GM18499 (cell line): ENCODE results near the gene HS6ST3.
"Not testable (repeated sequence)": the region's sequence is repeated elsewhere in the genome, so short reads cannot be mapped to it uniquely, and the experiment has no call there.

Experiments used
- ATAC-seq: cut with Tn5 transposase; IDR thresholded peaks from one replicate; pipeline ENCODE4 v1.9.1; 2021; ENCODE audit warnings: moderate number of reproducible peaks; ENCODE audit not compliant: insufficient read depth, unreplicated experiment

HS6ST3 gene

DNA sequence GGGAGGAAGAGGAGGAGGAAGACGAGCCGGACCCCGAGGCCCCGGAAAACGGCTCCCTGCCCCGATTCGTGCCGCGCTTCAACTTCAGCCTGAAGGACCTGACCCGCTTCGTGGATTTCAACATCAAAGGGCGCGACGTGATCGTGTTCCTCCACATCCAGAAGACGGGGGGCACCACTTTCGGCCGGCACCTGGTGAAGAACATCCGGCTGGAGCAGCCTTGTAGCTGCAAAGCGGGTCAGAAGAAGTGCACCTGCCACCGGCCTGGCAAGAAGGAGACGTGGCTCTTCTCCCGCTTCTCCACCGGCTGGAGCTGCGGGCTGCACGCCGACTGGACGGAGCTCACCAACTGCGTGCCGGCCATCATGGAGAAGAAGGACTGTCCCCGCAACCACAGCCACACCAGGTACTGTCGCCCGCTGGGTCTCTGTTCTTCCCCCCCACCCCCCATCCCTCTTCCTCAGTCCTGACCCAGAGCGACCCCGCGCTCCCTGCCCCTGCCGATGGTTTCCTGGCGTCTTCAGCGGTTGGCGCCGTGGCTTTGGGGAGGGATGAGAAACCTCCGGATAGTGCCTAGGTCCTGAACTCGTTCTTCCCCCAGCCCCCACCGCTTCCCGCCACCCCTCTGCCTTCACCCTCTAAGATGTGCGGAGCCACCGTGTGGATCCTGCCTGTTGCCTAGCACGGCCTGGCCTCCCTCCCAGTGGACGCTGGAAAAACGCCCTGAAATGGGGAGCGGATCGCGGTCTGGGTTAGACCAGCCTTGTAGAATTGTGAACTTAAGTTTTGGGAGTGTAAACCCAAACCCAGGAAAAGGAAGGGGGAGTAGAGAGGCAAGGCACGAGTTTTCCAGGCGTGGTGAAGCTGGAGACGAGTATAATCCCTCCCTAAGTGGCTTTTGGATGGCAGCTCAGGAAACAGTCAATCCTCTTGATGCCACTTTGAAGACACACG is 1.5 kb downstream of the HS6ST3 start:
- no peak for ATAC-seq

DNA sequence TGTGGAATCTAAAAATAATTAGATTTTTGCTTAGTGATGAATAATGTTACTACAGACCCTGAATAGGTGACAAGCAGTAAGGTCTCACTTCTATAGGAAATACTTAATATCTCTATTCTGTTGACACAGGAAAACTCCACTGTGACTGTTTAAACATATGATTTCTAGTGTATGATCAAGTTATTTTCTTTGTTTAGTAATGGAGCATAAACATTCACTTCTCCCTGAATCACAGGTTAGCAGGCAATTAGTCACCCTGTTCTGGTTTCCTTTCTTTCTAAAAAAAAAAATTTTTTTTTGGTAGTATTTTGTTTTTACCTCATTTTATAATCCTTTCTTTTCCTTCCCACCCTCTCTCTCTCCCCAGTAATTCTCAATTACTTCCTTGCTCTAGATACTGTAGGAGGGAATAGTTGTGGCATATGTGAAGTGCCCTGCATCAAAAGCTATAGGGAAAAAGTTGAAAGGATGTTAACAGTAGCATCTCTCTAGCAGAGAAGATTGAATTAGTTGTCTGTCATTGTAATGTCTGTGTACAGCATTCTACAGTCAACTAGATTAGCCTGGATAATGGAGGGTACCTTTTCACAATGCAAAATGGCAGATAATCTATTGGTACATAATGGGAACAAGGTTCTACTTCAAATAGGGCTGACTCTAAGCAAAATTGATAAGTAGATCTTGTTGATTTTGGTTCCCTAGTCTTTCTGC is 3.5 kb downstream of the HS6ST3 start:
- ATAC-seq = no peak

DNA sequence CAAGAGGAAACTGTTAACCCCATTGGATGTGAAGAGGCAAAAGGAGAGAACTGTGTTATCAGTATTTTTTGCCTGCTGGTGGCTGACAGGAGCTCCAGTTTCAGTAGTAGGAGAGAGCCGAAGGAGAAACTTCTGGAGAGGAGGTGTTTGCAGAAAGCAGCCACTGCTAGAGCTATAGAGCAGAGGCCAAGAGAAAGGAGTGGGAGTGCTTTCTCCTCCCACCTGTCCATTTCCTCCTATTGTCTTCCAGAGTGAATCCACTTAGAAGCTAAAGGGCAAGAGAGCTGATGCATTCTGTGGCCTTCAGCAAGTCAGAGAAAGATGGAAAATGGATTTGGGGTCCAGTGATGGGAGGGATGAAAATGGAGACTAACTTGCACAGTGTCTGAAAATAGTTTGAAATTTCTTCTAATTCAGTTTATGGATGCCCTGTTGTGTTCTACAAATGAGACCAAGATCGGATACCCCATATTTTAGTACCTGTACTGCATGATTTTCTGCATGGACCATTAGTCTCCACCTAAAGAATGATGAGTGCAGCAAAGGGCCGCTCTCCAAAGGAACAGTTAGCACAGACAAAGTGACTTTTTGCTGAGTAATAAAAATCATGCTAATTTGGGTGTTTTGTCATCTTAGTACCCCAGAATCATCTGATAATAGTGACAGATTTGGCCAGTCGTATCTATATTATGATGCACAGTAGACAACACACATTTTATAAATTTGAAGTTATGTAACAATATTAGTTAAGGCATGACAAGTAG is 10.7 kb downstream of the HS6ST3 start:
- ATAC-seq = no peak

- no peak for ATAC-seq
Observed at GRCh38 chr13:96104516-96104915, 14.6 kb downstream of the HS6ST3 start.

DNA sequence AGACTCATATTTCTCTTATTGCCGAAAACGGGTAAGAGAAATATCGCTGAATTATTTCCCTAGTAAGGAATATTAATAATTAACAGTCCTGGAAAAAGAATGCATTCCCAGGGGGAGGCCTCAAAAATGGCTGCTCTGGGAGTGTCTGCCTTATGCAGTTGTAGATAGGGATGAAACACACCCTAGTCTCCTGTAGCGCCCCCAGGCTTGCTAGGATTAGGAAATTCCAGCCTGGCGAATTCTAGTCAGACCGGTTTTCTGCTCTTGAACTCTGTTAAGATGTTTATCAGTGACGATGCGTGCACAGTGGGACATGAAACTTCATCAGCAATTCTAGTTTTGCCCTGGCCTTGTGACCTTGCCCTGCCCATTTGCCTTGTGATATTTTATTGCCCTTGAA is 18.2 kb downstream of the HS6ST3 start:
- ATAC-seq = not testable (repeated sequence)

GRCh38 chr13:96109125-96109524 is 19.2 kb downstream of the HS6ST3 start:
- no peak for ATAC-seq

DNA sequence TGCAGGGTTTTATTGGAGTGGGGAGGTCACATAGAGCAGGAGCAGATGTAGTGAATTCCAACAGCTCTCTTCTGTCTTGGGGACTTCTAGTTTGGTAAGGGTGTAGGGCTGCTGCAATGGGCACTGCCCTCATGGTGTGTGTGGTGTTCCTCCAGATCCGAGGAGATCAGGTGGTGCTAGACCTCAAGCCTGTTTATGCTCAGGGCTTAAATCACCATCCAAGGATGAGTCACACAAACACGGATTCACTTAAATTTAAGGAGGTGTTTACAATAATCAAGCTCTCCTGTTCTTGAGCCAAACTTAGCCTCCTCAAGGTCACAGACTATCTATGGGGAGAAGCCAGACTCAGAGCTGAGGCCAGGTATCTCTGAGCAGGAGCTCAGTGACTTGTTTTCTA is 23.0 kb downstream of the HS6ST3 start:
- ATAC-seq = no peak

- not testable (repeated sequence) for ATAC-seq
Observed at GRCh38 chr13:96115368-96115767, 25.5 kb downstream of the HS6ST3 start.

GRCh38 chr13:96119921-96120320 is 30.0 kb downstream of the HS6ST3 start:
- no peak for ATAC-seq

DNA sequence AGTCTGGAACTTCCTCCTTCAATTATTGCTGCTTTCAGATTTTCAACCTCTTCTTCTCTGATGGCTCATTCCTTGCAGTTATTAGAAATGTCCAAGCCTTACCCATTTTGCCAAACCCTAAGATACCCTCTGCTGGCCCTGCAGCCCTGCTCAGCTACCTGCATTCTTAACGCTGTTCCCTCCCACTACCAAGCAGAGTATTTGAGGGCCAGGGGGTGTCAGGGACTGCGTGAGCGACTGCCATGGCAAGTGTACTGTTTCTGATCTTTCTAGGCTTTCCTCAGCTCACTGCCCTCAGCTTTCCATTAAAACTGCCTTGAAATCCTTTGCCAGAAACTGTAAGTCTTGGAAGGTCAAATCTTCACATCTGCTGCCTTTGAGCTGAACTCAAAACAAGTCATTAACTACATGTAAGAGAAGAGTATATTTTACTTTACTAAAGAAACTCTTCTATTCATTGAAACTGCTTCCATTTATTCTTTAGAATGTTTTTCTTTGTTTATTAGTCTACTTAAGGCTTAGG is 41.0 kb downstream of the HS6ST3 start:
- ATAC-seq = no peak

GRCh38 chr13:96141032-96141431 is 51.1 kb downstream of the HS6ST3 start:
- ATAC-seq = no peak

DNA sequence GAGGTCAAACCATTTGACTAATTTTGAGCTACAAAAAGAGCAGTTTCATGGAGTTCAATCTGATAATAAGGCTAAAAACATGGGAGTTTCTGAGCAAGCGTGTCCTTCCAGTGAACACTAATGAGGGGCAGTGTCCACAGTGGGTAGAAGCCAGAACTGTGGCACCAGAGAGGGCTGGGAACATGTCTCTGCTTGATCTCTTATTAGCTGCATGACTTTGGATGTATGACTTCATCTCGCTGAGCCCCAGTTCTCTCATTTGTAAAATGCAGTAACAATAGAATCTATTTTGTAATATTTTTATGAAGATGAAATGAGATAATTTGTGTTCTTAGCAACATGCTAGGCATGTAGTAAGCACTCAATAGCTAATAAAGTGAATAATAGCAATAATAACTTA is 69.8 kb downstream of the HS6ST3 start:
- no peak for ATAC-seq

GRCh38 chr13:96161141-96161540 is 71.2 kb downstream of the HS6ST3 start:
- ATAC-seq = no peak

DNA sequence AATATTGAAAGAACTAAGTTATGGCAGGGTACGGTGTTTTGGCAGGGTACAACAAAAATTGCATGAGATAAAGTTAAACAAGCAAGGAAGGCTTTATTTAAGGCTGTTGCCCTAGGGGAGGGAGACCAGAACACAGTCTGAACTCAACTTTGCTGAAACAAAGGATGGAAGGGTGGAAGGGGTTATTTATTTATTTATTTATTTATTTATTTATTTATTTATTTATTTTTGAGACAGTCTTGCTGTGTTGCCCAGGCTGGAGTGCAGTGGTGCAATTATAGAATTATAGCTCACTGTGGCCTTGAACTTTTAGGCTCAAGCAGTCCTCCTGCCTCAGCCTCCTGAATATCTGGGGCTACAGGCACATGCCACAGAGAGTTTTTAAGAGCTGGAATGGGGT is 75.9 kb downstream of the HS6ST3 start:
- ATAC-seq = no peak

- ATAC-seq = no peak
Observed at GRCh38 chr13:96172066-96172465, 82.2 kb downstream of the HS6ST3 start.

DNA sequence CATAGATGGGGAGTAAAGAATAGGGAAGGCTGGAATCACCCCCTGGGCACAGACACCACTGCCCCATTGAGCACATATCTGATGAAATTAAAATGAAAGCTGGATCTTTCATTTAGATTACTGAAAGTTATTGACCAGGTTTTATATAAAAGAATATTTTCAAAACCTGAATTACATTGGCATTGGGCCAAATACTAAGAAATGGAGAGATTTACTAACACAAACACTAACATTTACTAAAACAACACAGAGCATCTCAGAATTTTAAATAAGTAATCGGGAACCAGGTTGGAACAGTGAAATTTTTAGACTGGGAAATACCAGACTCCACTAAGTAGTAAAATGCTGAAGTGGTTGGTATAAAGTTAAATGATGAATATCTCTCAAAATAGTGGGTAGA is 88.9 kb downstream of the HS6ST3 start:
- no peak for ATAC-seq

DNA sequence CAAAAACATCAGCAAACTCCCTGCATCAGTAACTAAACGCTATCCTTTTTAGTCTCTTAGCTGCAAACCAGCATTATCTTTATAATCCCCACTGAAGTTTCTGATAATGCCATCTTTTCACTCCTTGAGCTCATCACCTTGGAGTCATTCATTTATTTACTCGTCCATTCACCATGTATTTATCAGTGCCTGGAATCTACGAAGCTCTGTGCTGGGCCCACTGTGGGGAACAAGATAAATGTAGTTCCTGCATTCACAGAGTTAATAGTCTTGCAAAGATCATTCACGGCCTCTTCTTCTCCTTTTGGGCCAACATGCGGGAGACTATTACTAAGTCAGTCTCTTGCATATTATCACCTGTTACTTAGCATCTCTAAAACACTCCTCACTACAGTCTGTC is 89.4 kb downstream of the HS6ST3 start:
- no peak for ATAC-seq

DNA sequence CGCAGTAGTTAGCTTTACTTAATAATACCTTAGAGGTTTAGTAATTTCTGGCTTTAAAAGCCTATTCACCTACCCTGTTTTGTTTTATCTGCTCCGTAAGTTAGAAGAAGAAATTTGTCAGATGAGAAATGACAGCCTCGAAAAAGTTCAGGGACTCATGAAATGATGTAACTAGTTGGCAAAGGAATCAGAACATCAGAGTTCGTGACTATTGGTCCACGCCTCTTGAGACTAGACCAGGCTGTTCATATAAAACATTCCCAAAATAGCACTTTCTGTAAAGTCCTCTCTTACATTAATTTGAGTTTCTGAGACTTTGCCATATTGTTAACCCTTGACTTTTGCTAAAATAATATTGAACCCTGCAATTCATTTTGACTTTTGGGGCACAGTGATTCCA is 92.0 kb downstream of the HS6ST3 start:
- no peak for ATAC-seq

DNA sequence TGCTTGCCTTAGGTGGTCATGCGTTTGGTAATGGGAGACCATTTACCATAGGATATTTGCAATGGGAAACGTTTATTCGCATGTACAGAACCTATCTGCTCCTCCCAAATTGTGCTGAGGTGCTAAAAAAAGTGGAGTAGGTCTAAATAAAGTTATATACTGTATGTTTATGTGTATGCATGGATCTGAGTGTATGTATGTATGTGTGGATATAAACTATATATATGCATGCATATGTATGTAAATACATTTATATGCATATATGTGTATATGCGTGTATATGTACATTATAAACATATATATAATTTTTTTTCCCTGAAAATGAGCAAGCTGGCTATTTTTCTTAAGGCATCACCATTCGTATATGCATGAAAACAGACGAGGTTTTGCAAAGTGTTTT is 95.9 kb downstream of the HS6ST3 start:
- ATAC-seq = no peak

DNA sequence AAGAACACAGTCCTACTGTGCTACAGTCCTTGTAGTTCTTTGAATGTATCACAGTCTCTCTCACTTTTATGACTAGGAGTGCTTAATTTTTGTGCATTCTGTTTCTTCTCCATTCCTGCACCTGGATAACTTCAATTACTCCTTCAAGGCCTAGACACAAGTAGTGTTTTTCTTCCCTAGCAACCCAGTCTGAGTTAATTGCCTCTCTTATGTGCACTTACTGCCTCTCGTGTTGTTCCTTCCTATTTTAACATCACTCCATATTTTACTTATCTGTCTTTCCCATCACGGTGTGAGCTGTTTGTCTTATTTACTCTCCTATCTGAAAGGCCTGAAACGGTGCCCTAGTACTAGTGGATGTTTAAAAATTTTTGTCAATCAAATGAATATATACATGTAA is 101.5 kb downstream of the HS6ST3 start:
- no peak for ATAC-seq
